Right lobe of liver (tissue), 6 donors: ENCODE data around the gene BTBD17. TPM values are rescaled to one million over a fixed set of nuclear protein-coding genes. Genes with fewer than 3 reads are reported as not detected.
A peak's percentile ranks its signal among the peaks of the same experiment; 100 is the strongest.

Experiments
- ATAC-seq, 4 donors: fragments of 200-7000 bp; cut with Tn5 transposase; one replicate each; pipeline ENCODE4 v1.9.1; 2020; ENCODE audit warnings: mild to moderate bottlenecking in 4 of 4, moderate library complexity in 4 of 4
- DNase-seq, 3 donors: peaks; one replicate each; pipeline ENCODE4 v3.0.0-alpha.2; 2020
- H3K27ac ChIP-seq, 3 donors: fragments of 200-600 bp; one replicate each; pipeline ENCODE4 v1.8.0; 2022
- H3K27me3 ChIP-seq, 2 donors: fragments of 200-600 bp; one replicate each; pipeline ENCODE4 v1.8.0; 2022
- H3K36me3 ChIP-seq, 4 donors: fragments of 200-600 bp; sonication (generic) in 1 of 4; one replicate each; pipeline versions ENCODE4 v1.5.1 to v1.8.0; 2017 to 2022; ENCODE audit warnings: control low read depth in 1 of 4
- H3K4me1 ChIP-seq, 4 donors: fragments of 200-600 bp; sonication (generic) in 1 of 4; one replicate each; pipeline versions ENCODE4 v1.5.1 to v1.8.0; 2017 to 2022; ENCODE audit warnings: control low read depth in 1 of 4
- H3K4me3 ChIP-seq, 3 donors: fragments of 200-600 bp; one replicate each; pipeline ENCODE4 v1.8.0; 2022
- H3K9me3 ChIP-seq, 4 donors: fragments of 200-600 bp; sonication (generic) in 1 of 4; one replicate each; pipeline versions ENCODE4 v1.5.1 to v1.8.0; 2017 to 2022; ENCODE audit warnings: control low read depth in 1 of 4
- CTCF ChIP-seq, 4 donors: fragments of 200-600 bp in 3 of 4; fragments of 450-650 bp in 1 of 4; IDR thresholded peaks; one replicate each; pipeline versions ENCODE4 v1.5.1 to v1.8.0; 2016 to 2022; ENCODE audit warnings: antibody characterized with exemption in 4 of 4, mild to moderate bottlenecking in 2 of 4
- POLR2A ChIP-seq: fragments of 450-650 bp; IDR thresholded peaks from one replicate; pipeline ENCODE4 v1.6.1; 2017; ENCODE audit warnings: antibody characterized with exemption, mild to moderate bottlenecking
- WGBS: methylation state at CpG from one replicate; pipeline ENCODE4 v1.1.6; 2018; ENCODE audit warnings: low coverage, low lambda C conversion rate; ENCODE audit not compliant: insufficient coverage; ENCODE audit errors: missing lambda C conversion rate; 5-methylcytosine and 5-hydroxymethylcytosine counted together
- intact Hi-C, 2 donors: fragments of 100-400 bp; cut with DNase I; formaldehyde crosslinking; loops; one replicate each; pipeline versions ENCODE4 v1.11.2 to v1.14.1; 2022
- total RNA-seq, 6 experiments: library from RNA; depleted of rRNA in 2 of 6; stranded (reverse); fragments of >200 nt in 2 of 6; fragmentation: NEBNext Ultra II Directional in 3 of 6; extraction: Animal tissue kit (Norgen Biotek cat#: 25700) in 3 of 6; gene quantifications; one replicate each; pipeline versions ENCODE4 v1.1.0 to v1.2.4, GENCODE V29; 2016 to 2023
- donor health status: DM: no; HTN: yes; CAD: no.
- donor health status: DM: no; HTN: no; CAD: no.
- donor health status: DM: no; HTN: no; CAD: no.
- donor health status: DM: no; HTN: yes; CAD: no.
- donor health status: DM: no; HTN: yes; CAD: no.

BTBD17 gene
- total RNA-seq, 6 experiments from 2014 or later, result not detected

- Histone ChIP-seq H3K4me1 (peaks cover 0 to 12% (median 4%) of the 10 kb centered on the region in 4 donors), H3K4me3 (no peak overlapping the region), H3K27ac (no peak overlapping the region), H3K9me3 (no peaks in the 10 kb centered on the region), H3K36me3 (no peaks in the 10 kb centered on the region), H3K27me3 (no peaks in the 10 kb centered on the region)
- TF ChIP-seq CTCF (IDR thresholded peaks at IDR 0.05) (no peak), POLR2A (no peak)
- DNase-seq (no peak), ATAC-seq (no peak)
- intact Hi-C loops, result no loop called here
- WGBS, result 84% methylated on average over 2 of the region's 5 CpGs
Observed at GRCh38 chr17:74383141-74383540, 21.5 kb upstream of the BTBD17 start.

- intact Hi-C loops, result loop anchor here in 1 of 2 donors (2.0 kb wide), 1 partner anchor 78 kb away; no protein-coding TSS in a partner anchor
- Histone ChIP-seq H3K4me3 (no peak overlapping the region), H3K27ac (no peak overlapping the region), H3K4me1 (peaks cover 0 to 12% (median 4%) of the 10 kb centered on the region in 4 donors), H3K36me3 (no peaks in the 10 kb centered on the region), H3K9me3 (no peaks in the 10 kb centered on the region), H3K27me3 (no peaks in the 10 kb centered on the region)
- DNase-seq (no peak), ATAC-seq (no peak)
- TF ChIP-seq CTCF (IDR thresholded peaks at IDR 0.05), result no peak
- no peak for TF ChIP-seq POLR2A
- WGBS, result 87% methylated on average over 7 of the region's 15 CpGs
Observed at GRCh38 chr17:74380959-74381808, 19.5 kb upstream of the BTBD17 start.

GRCh38 chr17:74380086-74380958, 18.7 kb upstream of the BTBD17 start:
- no peak for DNase-seq
- Histone ChIP-seq H3K27ac (no peak overlapping the region), H3K4me1 (peaks cover 0 to 12% (median 4%) of the 10 kb centered on the region in 4 donors), H3K27me3 (no peaks in the 10 kb centered on the region), H3K4me3 (no peak overlapping the region), H3K9me3 (no peaks in the 10 kb centered on the region), H3K36me3 (no peaks in the 10 kb centered on the region)
- ATAC-seq, result peak in 3 of 4 donors; percentile 6 to 12 (median 6)
- intact Hi-C loops, result loop anchor here in 1 of 2 donors (2.0 kb wide), 1 partner anchor 78 kb away; no protein-coding TSS in a partner anchor
- no peak for TF ChIP-seq CTCF (IDR thresholded peaks at IDR 0.05)
- no peak for TF ChIP-seq POLR2A
- WGBS, result 60% methylated on average over 9 of the region's 17 CpGs

- ATAC-seq, result peak; percentile 92 to 98 (median 96)
- intact Hi-C loops, result loop anchor here (2.0 to 5.0 kb wide), 2 partner anchors 78 to 79 kb away; no protein-coding TSS in a partner anchor
- TF ChIP-seq CTCF (IDR thresholded peaks at IDR 0.05) (peak; percentile 94 to 98 (median 96)), POLR2A (no peak)
- Histone ChIP-seq H3K27ac (no peak overlapping the region), H3K9me3 (no peaks in the 10 kb centered on the region), H3K36me3 (no peaks in the 10 kb centered on the region), H3K4me3 (no peak overlapping the region), H3K4me1 (peaks cover 0 to 12% (median 4%) of the 10 kb centered on the region in 4 donors), H3K27me3 (no peaks in the 10 kb centered on the region)
- DNase-seq, result peak; percentile 93 to 94 (median 94)
- 28% methylated on average over 11 of the region's 20 CpGs for WGBS
Observed at GRCh38 chr17:74379495-74380085, 17.9 kb upstream of the BTBD17 start.
